B cell (primary cell): Measurements from ENCODE around the gene OSBPL1A. TPM values are rescaled to one million over a fixed set of nuclear protein-coding genes. Genes with fewer than 3 reads are reported as not detected.

Experiments
- ATAC-seq: fragments of 200-7000 bp; cut with Tn5 transposase; one replicate; pipeline ENCODE4 v1.10.0; 2021; ENCODE audit warnings: low read depth, mild to moderate bottlenecking, moderate number of reproducible peaks, moderate library complexity
- CTCF ChIA-PET: fragments of 350-600 bp; sonication (Branson Sonifier 250); formaldehyde crosslinking; loops from one replicate; lab custom pipeline; 2021; ENCODE audit warnings: antibody characterized with exemption, inconsistent platforms; lab: Charles Lee
- POLR2A ChIA-PET: fragments of 350-600 bp; sonication (Branson Sonifier 250); formaldehyde crosslinking; loops from one replicate; lab custom pipeline; 2021; ENCODE audit warnings: antibody characterized with exemption; lab: Charles Lee
- DNase-seq: peaks from one replicate; pipeline ENCODE4 v3.0.0; 2013
- H2AFZ ChIP-seq: 2 replicates; pipeline ENCODE4 v1.6.1; 2012; ENCODE audit warnings: mild to moderate bottlenecking, low read depth, low read length; ENCODE audit not compliant: insufficient read depth, poor library complexity, severe bottlenecking
- H3K27ac ChIP-seq, 2 donors: 1 replicate in 1 of 2; 2 replicates in 1 of 2; pipeline ENCODE4 v1.5.1; 2012 to 2013; ENCODE audit warnings: low read length in 2 of 2, mild to moderate bottlenecking in 2 of 2, moderate library complexity in 1 of 2
- H3K27me3 ChIP-seq, 4 experiments: fragments of 200-600 bp in 1 of 4; sonication (generic) in 1 of 4; replicated peaks in 1 of 4; 1 replicate in 2 of 4; 2 replicates in 2 of 4; pipeline versions ENCODE4 v1.6.1 to v1.7.0; 2013 to 2016; ENCODE audit warnings: low read length in 3 of 4, mild to moderate bottlenecking in 2 of 4, mixed read lengths in 1 of 4, moderate library complexity in 1 of 4; ENCODE audit not compliant: insufficient read depth in 4 of 4, control insufficient read depth in 3 of 4; ENCODE audit errors: control extremely low read depth in 1 of 4
- H3K36me3 ChIP-seq, 2 experiments: replicated peaks in 1 of 2; 1 replicate in 1 of 2; 2 replicates in 1 of 2; pipeline versions ENCODE4 v1.6.1 to v1.7.1; 2013; ENCODE audit warnings: low read length in 1 of 2; ENCODE audit not compliant: insufficient read depth in 2 of 2, control insufficient read depth in 1 of 2; ENCODE audit errors: control extremely low read depth in 1 of 2, extremely low read depth in 1 of 2
- H3K4me1 ChIP-seq, 2 donors: fragments of 200-600 bp in 1 of 2; sonication (generic) in 1 of 2; 1 replicate in 1 of 2; 2 replicates in 1 of 2; pipeline versions ENCODE4 v1.5.1 to v1.6.1; 2013 to 2017; ENCODE audit warnings: low read length in 2 of 2; ENCODE audit not compliant: control insufficient read depth in 2 of 2, insufficient read depth in 2 of 2
- H3K4me2 ChIP-seq: replicated peaks from 2 replicates; pipeline ENCODE3; 2012; ENCODE audit warnings: mild to moderate bottlenecking, low read depth, low read length; ENCODE audit not compliant: poor library complexity, severe bottlenecking
- H3K4me3 ChIP-seq, 5 experiments: fragments of 200-600 bp in 1 of 5; sonication (generic) in 1 of 5; 1 replicate in 3 of 5; 2 replicates in 2 of 5; pipeline versions ENCODE4 v1.5.1 to v1.7.0; 2011 to 2016; ENCODE audit warnings: low read length in 4 of 5, mild to moderate bottlenecking in 4 of 5, low read depth in 2 of 5, control low read depth in 1 of 5, moderate library complexity in 1 of 5; ENCODE audit not compliant: insufficient read depth in 1 of 5; ENCODE audit errors: control extremely low read depth in 1 of 5, extremely low read depth in 1 of 5
- H3K79me2 ChIP-seq: fragments of 200-600 bp; sonication (generic); one replicate; pipeline ENCODE4 v1.6.0; 2016; ENCODE audit warnings: low read length; ENCODE audit not compliant: control insufficient read depth, insufficient read depth
- H3K9ac ChIP-seq: fragments of 200-600 bp; sonication (generic); 2 replicates; pipeline ENCODE4 v1.6.1; 2017; ENCODE audit warnings: mild to moderate bottlenecking, low read length, moderate library complexity
- H3K9me3 ChIP-seq, 3 donors: one replicate each; pipeline versions ENCODE4 v1.6.1 to v1.7.1; 2013; ENCODE audit warnings: low read length in 2 of 3; ENCODE audit not compliant: control insufficient read depth in 2 of 3, insufficient read depth in 1 of 3; ENCODE audit errors: control extremely low read depth in 1 of 3
- H4K20me1 ChIP-seq: 2 replicates; pipeline ENCODE4 v1.6.0; 2012; ENCODE audit warnings: mild to moderate bottlenecking, low read length; ENCODE audit not compliant: insufficient read depth, control insufficient read depth, poor library complexity, severe bottlenecking
- H3K27ac Mint-ChIP-seq: one replicate; pipeline ENCODE4 v1.8.0; 2021; ENCODE audit warnings: mixed read lengths
- H3K27me3 Mint-ChIP-seq: one replicate; pipeline ENCODE4 v1.8.0; 2021; ENCODE audit warnings: mixed read lengths
- H3K4me1 Mint-ChIP-seq: one replicate; pipeline ENCODE4 v1.8.0; 2021; ENCODE audit warnings: mixed read lengths
- H3K4me3 Mint-ChIP-seq: one replicate; pipeline ENCODE4 v1.8.0; 2021; ENCODE audit warnings: mixed read lengths
- H3K9me3 Mint-ChIP-seq: one replicate; pipeline ENCODE4 v1.8.0; 2022; ENCODE audit warnings: mixed read lengths; ENCODE audit not compliant: insufficient read depth
- EZH2 ChIP-seq: IDR thresholded peaks from 2 replicates; pipeline ENCODE4 v1.6.1; 2012; ENCODE audit warnings: borderline replicate concordance, low read depth, mild to moderate bottlenecking, moderate library complexity, low read length; ENCODE audit not compliant: insufficient read depth, poor library complexity, severe bottlenecking
- WGBS: methylation state at CpG from one replicate; pipeline ENCODE4 v1.1.5; 2013; ENCODE audit warnings: missing lambda C conversion rate; ENCODE audit not compliant: insufficient coverage; 5-methylcytosine and 5-hydroxymethylcytosine counted together
- intact Hi-C: fragments of 100-400 bp; cut with micrococcal nuclease; formaldehyde crosslinking; loops from one replicate; pipeline ENCODE4 v1.10.0; 2022
- polyA plus RNA-seq: library from polyadenylated mRNA; depleted of rRNA; stranded (reverse); fragments of >200 nt; gene quantifications from 2 replicates; pipeline ENCODE4 v1.2.3, GENCODE V29; 2012
- total RNA-seq, 2 donors: library from RNA; stranded (reverse); fragments of 120-200 nt in 1 of 2; gene quantifications; 1 replicate in 1 of 2; 2 replicates in 1 of 2; pipeline versions ENCODE4 v1.2.3 to v1.2.4, GENCODE V29; 2013 to 2022
- TF ChIP-seq, protein P1 (sequence below): fragments of 200-600 bp; IDR thresholded peaks from one replicate; pipeline ENCODE4 v1.8.0; 2022; ENCODE audit warnings: antibody characterized with exemption, mild to moderate bottlenecking

OSBPL1A gene
- total and polyA plus RNA-seq, 2 donors (not counting 1 experiment from before 2014, with no cell fraction given) = 0.57 to 0.86 TPM

DNA sequence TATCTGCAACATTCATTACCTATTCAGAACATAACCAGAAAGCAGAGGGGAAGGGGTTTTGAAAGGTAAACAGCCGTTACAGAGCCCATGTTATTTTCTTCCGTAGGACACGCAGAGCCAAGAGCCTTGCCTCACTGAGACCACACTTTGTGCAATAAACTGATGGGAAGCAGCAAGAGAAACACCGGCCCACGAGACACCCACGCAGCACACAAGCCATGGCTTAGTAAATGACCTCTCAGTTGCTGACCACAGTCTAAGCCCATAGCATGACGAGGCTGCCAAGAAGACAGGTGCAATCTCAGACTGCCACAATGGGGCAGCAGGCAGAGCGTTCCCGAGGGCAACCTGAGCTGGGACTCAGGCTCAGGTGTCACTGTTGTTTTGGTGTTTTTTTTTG lies 199.2 kb downstream of the OSBPL1A start:
- DNase-seq = no peak
- Mint-ChIP-seq H3K9me3 (no peaks in the 10 kb centered on the region), H3K27me3 (peaks cover 6% of the 10 kb centered on the region), H3K4me3 (no peak overlapping the region), H3K4me1 (no peaks in the 10 kb centered on the region), H3K27ac (no peak overlapping the region)
- Histone ChIP-seq H3K9me3 (no peaks in the 10 kb centered on the region), H3K36me3 (no peaks in the 10 kb centered on the region), H4K20me1 (no peaks in the 10 kb centered on the region), H3K4me3 (no peak overlapping the region), H3K79me2 (no peaks in the 10 kb centered on the region), H3K27me3 (peaks cover 0 to under 1% (median 0%) of the 10 kb centered on the region in 4 experiments), H3K4me1 (no peaks in the 10 kb centered on the region), H3K9ac (no peak overlapping the region), H3K4me2 (no peak overlapping the region), H2AFZ (no peak overlapping the region), H3K27ac (no peak overlapping the region)
- POLR2A ChIA-PET = no interaction called here
- intact Hi-C loops = no loop called here
- TF ChIP-seq, protein P1, sequence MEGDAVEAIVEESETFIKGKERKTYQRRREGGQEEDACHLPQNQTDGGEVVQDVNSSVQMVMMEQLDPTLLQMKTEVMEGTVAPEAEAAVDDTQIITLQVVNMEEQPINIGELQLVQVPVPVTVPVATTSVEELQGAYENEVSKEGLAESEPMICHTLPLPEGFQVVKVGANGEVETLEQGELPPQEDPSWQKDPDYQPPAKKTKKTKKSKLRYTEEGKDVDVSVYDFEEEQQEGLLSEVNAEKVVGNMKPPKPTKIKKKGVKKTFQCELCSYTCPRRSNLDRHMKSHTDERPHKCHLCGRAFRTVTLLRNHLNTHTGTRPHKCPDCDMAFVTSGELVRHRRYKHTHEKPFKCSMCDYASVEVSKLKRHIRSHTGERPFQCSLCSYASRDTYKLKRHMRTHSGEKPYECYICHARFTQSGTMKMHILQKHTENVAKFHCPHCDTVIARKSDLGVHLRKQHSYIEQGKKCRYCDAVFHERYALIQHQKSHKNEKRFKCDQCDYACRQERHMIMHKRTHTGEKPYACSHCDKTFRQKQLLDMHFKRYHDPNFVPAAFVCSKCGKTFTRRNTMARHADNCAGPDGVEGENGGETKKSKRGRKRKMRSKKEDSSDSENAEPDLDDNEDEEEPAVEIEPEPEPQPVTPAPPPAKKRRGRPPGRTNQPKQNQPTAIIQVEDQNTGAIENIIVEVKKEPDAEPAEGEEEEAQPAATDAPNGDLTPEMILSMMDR = no peak
- TF ChIP-seq EZH2 = no peak
- WGBS = 97% methylated on average over 9 of the region's 9 CpGs
- ATAC-seq = no peak
- CTCF ChIA-PET = interaction anchor here (0.8 kb wide), 1 partner anchor 22 kb away, joined by 3 read pairs; no protein-coding TSS in a partner anchor

DNA sequence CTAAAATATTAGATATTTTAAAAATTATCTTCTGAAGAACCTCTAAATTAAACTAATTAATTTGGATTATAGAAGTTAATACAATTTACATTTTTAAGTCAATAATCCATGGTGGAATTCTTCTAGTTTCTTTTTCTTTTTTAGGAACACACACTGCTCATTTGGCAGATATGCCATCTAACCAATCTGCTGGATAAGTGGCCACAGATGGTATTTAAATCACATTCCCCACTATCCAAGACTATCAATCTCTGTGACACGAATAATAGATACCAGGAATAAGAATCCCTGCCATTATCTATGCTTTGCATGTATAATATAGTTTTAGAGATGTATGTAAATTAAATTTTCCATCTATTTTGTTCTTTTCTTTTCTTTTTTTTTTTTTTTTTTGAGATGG lies 200.2 kb downstream of the OSBPL1A start:
- Histone ChIP-seq H3K4me3 (no peak overlapping the region), H3K4me2 (no peak overlapping the region), H3K4me1 (no peaks in the 10 kb centered on the region), H3K27ac (no peak overlapping the region), H3K79me2 (no peaks in the 10 kb centered on the region), H3K36me3 (no peaks in the 10 kb centered on the region), H4K20me1 (no peaks in the 10 kb centered on the region), H3K27me3 (no peaks in the 10 kb centered on the region), H3K9ac (no peak overlapping the region), H2AFZ (no peak overlapping the region), H3K9me3 (no peaks in the 10 kb centered on the region)
- no peak for TF ChIP-seq EZH2
- TF ChIP-seq, protein P1 = no peak
- ChIA-PET CTCF (no interaction called here), POLR2A (no interaction called here)
- WGBS = no CpG with 5 or more reads among the region's 1 CpG
- Mint-ChIP-seq H3K27ac (no peak overlapping the region), H3K4me3 (no peak overlapping the region), H3K4me1 (no peaks in the 10 kb centered on the region), H3K9me3 (no peaks in the 10 kb centered on the region), H3K27me3 (peaks cover 13% of the 10 kb centered on the region)
- DNase-seq (no peak), ATAC-seq (no peak)
- intact Hi-C loops = no loop called here
